ENCODE data around the gene ATG7. TPM values are rescaled to one million over a fixed set of nuclear protein-coding genes. Genes with fewer than 3 reads are reported as not detected.

The ATG7 gene
- total RNA-seq, 1 donor = 131 TPM

GRCh38 chr3:11551036-11551435 lies 278.8 kb downstream of the ATG7 start:
- TF ChIP-seq CTCF (IDR thresholded peaks at IDR 0.05; ENCODE audit: insufficient read depth, low read depth, low read length) = no peak
- no peak for DNase-seq (ENCODE audit: low read depth)
- H3K4me3 ChIP-seq (ENCODE audit: low read depth, low read length) = no peak overlapping the region

DNA sequence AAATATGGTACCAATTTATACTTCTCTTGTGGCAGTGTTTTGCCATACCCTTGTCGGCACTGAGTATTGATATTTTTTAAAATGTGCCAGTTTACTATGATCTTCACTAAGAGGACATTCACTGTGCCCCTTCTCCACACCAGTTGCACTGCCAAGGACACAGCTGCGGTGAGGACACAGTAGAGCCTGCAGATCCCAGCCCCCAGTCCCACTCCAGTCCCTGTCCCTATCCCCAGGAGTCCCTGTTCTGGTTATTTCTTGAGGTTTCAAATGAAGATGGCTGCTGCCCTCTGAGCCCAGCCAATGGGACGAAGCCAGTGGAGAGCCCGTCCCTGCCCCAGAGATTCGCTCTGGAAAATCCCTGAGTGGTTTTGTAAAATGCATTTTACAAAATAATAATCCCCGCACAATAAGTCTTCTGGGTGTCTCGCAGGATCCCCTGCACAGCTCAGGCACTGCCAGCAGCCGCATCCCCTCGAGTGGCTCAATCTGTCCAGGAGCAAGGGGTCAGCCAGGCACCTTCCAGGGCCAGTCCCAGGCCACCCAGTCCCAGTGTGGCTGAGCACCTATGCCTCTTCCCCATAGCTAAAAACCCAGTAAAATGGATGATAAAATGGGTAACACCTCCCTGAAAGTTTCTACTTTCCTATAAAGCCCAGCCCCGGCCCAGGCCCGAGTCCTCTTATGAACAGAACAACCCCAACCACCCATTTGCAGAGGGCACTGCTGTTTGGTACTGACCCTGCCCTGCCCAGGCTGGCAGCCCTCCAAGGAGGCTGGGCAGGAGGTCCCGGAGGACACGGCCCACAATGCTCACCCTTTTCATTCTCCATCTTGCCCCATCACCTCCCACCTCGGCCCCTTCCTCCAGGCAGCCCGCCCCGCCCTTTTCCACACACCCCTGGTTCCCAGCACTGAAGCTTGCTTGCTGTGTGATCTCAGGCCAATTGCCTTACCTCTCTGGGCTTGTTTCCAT lies 280.4 kb downstream of the ATG7 start:
- DNase-seq (ENCODE audit: low read depth) = no peak
- no peak for TF ChIP-seq CTCF (IDR thresholded peaks at IDR 0.05; ENCODE audit: insufficient read depth, low read depth, low read length)
- no peak overlapping the region for H3K4me3 ChIP-seq (ENCODE audit: low read depth, low read length)

- TF ChIP-seq CTCF (IDR thresholded peaks at IDR 0.05; ENCODE audit: insufficient read depth, low read depth, low read length) = no peak
- H3K4me3 ChIP-seq (ENCODE audit: low read depth, low read length) = no peak overlapping the region
- peak; percentile 58 for DNase-seq (ENCODE audit: low read depth)
These were observed 281.4 kb downstream of the ATG7 start for GRCh38 chr3:11553436-11554235.

GRCh38 chr3:11554236-11554610 lies 282.0 kb downstream of the ATG7 start:
- TF ChIP-seq CTCF (IDR thresholded peaks at IDR 0.05; ENCODE audit: insufficient read depth, low read depth, low read length) = no peak
- H3K4me3 ChIP-seq (ENCODE audit: low read depth, low read length) = no peak overlapping the region
- no peak for DNase-seq (ENCODE audit: low read depth)

GRCh38 chr3:11554666-11555065 lies 282.5 kb downstream of the ATG7 start:
- H3K4me3 ChIP-seq (ENCODE audit: low read depth, low read length) = no peak overlapping the region
- TF ChIP-seq CTCF (IDR thresholded peaks at IDR 0.05; ENCODE audit: insufficient read depth, low read depth, low read length) = no peak
- no peak for DNase-seq (ENCODE audit: low read depth)

DNA sequence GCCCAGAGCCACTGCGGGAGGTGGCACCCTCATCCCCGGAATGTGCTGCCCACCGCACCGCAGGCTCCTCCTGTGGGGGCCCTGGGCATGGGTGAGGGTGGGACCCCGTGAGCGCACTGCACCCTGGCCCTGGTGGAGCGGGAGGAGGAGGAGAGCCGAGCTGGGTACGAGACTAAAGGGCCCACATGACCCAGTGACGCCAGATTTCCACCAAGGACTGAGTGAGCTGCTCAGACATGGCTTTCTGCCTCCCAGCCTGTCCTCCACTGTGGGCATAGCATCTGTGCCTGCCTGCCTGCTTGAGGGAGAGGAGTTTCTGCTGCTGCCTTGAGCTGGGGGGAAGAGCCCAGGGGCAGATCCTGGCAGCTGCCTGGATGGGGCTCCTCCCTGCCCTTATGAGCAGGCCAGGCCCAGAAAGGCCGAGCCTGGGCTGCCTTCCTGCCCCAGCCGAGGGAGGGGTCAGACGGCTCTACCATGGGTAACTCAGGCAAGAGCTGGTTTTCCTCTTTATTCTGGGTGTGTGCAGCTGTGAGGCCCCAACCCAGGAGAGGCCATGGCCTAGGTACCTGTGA lies 283.1 kb downstream of the ATG7 start:
- no peak for TF ChIP-seq CTCF (IDR thresholded peaks at IDR 0.05; ENCODE audit: insufficient read depth, low read depth, low read length)
- H3K4me3 ChIP-seq (ENCODE audit: low read depth, low read length) = no peak overlapping the region
- no peak for DNase-seq (ENCODE audit: low read depth)

All from fibroblast of villous mesenchyme (primary cell).